HEK293 (cell line): Measurements from ENCODE around the gene LGI4.

Experiments used
- CTCF ChIA-PET: fragments of 350-600 bp; formaldehyde crosslinking; extraction: SDS; loops from one replicate; lab custom pipeline; 2021; ENCODE audit warnings: antibody characterized with exemption; lab: Yijun Ruan, JAX
- POLR2A ChIA-PET: fragments of 300-600 bp; formaldehyde crosslinking; extraction: SDS; loops from one replicate; lab custom pipeline; 2020; ENCODE audit warnings: antibody characterized with exemption, inconsistent platforms; lab: Yijun Ruan, JAX
- H3K27ac ChIP-seq: fragments of 200-500 bp; sonication (Bioruptor generic); 2 replicates; pipeline ENCODE4 v1.5.1; 2014; ENCODE audit warnings: low read depth, low read length, control low read depth, inconsistent platforms; ENCODE audit errors: extremely low read depth
- H3K36me3 ChIP-seq, 2 experiments: fragments of 200-500 bp in 1 of 2; sonication (Bioruptor generic) in 1 of 2; 1 replicate in 1 of 2; 2 replicates in 1 of 2; pipeline ENCODE4 v1.5.1; 2014 to 2017; ENCODE audit warnings: inconsistent platforms in 2 of 2, low read length in 2 of 2; ENCODE audit not compliant: control insufficient read depth in 2 of 2, insufficient read depth in 1 of 2
- H3K4me1 ChIP-seq: fragments of 200-500 bp; sonication (Bioruptor generic); 2 replicates; pipeline ENCODE4 v1.5.1; 2014; ENCODE audit warnings: mild to moderate bottlenecking, low read length, inconsistent platforms; ENCODE audit not compliant: control insufficient read depth, insufficient read depth
- H3K4me3 ChIP-seq: 2 replicates; pipeline ENCODE4 v1.5.1; 2011; ENCODE audit warnings: low read depth, mild to moderate bottlenecking, control low read depth, low read length, moderate library complexity
- H3K9me3 ChIP-seq: fragments of 200-500 bp; sonication (Bioruptor generic); 2 replicates; pipeline ENCODE4 v1.5.1; 2014; ENCODE audit warnings: low read depth, low read length, inconsistent platforms; ENCODE audit not compliant: control insufficient read depth, insufficient read depth
- BCL11A ChIP-seq: fragments of 450-650 bp; formaldehyde crosslinking; IDR thresholded peaks from 2 replicates; pipeline ENCODE4 v1.5.1; 2016; ENCODE audit warnings: low read depth, missing biosample characterization, missing genetic modification characterization
- ELK4 ChIP-seq: IDR thresholded peaks from 2 replicates; pipeline ENCODE4 v1.6.1; 2011; ENCODE audit warnings: mild to moderate bottlenecking, low read depth, low read length, borderline replicate concordance
- HOXC10 ChIP-seq: sonication (generic); formaldehyde crosslinking; IDR thresholded peaks from 2 replicates; pipeline ENCODE4 v1.8.1; 2023; ENCODE audit warnings: mild to moderate bottlenecking, missing genetic modification reagents
- PRDM1 ChIP-seq: fragments of 450-650 bp; formaldehyde crosslinking; IDR thresholded peaks from 2 replicates; pipeline ENCODE4; 2016; ENCODE audit warnings: missing biosample characterization, missing genetic modification characterization
- PRDM2 ChIP-seq: fragments of 450-650 bp; formaldehyde crosslinking; IDR thresholded peaks from 2 replicates; pipeline ENCODE4 v1.5.1; 2016; ENCODE audit warnings: missing biosample characterization, missing genetic modification characterization, borderline replicate concordance
- ZFP41 ChIP-seq: fragments of 450-650 bp; formaldehyde crosslinking; IDR thresholded peaks from 2 replicates; pipeline ENCODE4 v1.5.1; 2016; ENCODE audit warnings: missing biosample characterization, missing genetic modification characterization, borderline replicate concordance
- ZIC2 ChIP-seq: fragments of 450-650 bp; formaldehyde crosslinking; IDR thresholded peaks from 2 replicates; pipeline ENCODE4 v1.5.1; 2016; ENCODE audit warnings: missing biosample characterization, missing genetic modification characterization
- ZNF174 ChIP-seq: fragments of 450-650 bp; formaldehyde crosslinking; IDR thresholded peaks from 2 replicates; pipeline ENCODE4 v1.5.0; 2017; ENCODE audit warnings: missing biosample characterization, mild to moderate bottlenecking, missing genetic modification characterization
- ZNF223 ChIP-seq: fragments of 450-650 bp; formaldehyde crosslinking; IDR thresholded peaks from 2 replicates; pipeline ENCODE4 v1.5.1; 2016; ENCODE audit warnings: missing biosample characterization, missing genetic modification characterization
- ZNF26 ChIP-seq: fragments of 450-650 bp; formaldehyde crosslinking; IDR thresholded peaks from 2 replicates; pipeline ENCODE4 v1.5.1; 2016; ENCODE audit warnings: missing biosample characterization, missing genetic modification characterization
- ZNF302 ChIP-seq: fragments of 450-650 bp; formaldehyde crosslinking; IDR thresholded peaks from 2 replicates; pipeline ENCODE4 v1.5.1; 2016; ENCODE audit warnings: missing biosample characterization, missing genetic modification characterization, low read depth
- ZNF350 ChIP-seq: fragments of 450-650 bp; formaldehyde crosslinking; IDR thresholded peaks from 2 replicates; pipeline ENCODE4 v1.5.0; 2017; ENCODE audit warnings: missing biosample characterization, mild to moderate bottlenecking, missing genetic modification characterization
- ZNF398 ChIP-seq: fragments of 450-650 bp; formaldehyde crosslinking; IDR thresholded peaks from 2 replicates; pipeline ENCODE4 v1.5.1; 2017; ENCODE audit warnings: missing biosample characterization, missing genetic modification characterization
- ZNF423 ChIP-seq: fragments of 450-650 bp; formaldehyde crosslinking; IDR thresholded peaks from 2 replicates; pipeline ENCODE4 v1.5.1; 2016; ENCODE audit warnings: missing biosample characterization, missing genetic modification characterization
- ZNF488 ChIP-seq: fragments of 450-650 bp; formaldehyde crosslinking; IDR thresholded peaks from 2 replicates; pipeline ENCODE4 v1.5.1; 2016; ENCODE audit warnings: missing biosample characterization, missing genetic modification characterization
- ZNF645 ChIP-seq: fragments of 450-650 bp; formaldehyde crosslinking; IDR thresholded peaks from 2 replicates; pipeline ENCODE4; 2016; ENCODE audit warnings: missing biosample characterization, missing genetic modification characterization
- ZNF658 ChIP-seq: fragments of 450-650 bp; formaldehyde crosslinking; IDR thresholded peaks from 2 replicates; pipeline ENCODE4; 2016; ENCODE audit warnings: missing biosample characterization, missing genetic modification characterization
- ZNF664 ChIP-seq: fragments of 450-650 bp; formaldehyde crosslinking; IDR thresholded peaks from 2 replicates; pipeline ENCODE4 v1.5.1; 2016; ENCODE audit warnings: missing biosample characterization, missing genetic modification characterization
- ZNF707 ChIP-seq: fragments of 450-650 bp; formaldehyde crosslinking; IDR thresholded peaks from 2 replicates; pipeline ENCODE4 v1.5.1; 2016; ENCODE audit warnings: missing biosample characterization, missing genetic modification characterization
- ZNF830 ChIP-seq: fragments of 450-650 bp; IDR thresholded peaks from 2 replicates; pipeline ENCODE4 v1.5.0; 2018; ENCODE audit warnings: missing biosample characterization, missing genetic modification characterization, low read depth, mild to moderate bottlenecking, moderate library complexity
- TF ChIP-seq, protein P1 (sequence below): fragments of 450-650 bp; formaldehyde crosslinking; IDR thresholded peaks from 2 replicates; pipeline ENCODE4 v1.5.1; 2016; ENCODE audit warnings: missing biosample characterization, missing genetic modification characterization

Gene LGI4

GRCh38 chr19:35155981-35156672 is 21.3 kb upstream of the LGI4 start (continued):
- TF ChIP-seq ZNF398 (tag by site-specific recombination): no peak
- TF ChIP-seq ZNF830 (tag by site-specific recombination): no peak
- TF ChIP-seq ZNF707 (tag by site-specific recombination): no peak
- no peak for TF ChIP-seq ZNF350 (tag by site-specific recombination)
- 0 out of 2 replicates have a peak, but pooled peaks have one; percentile 22 for TF ChIP-seq ZNF423 (tag by site-specific recombination)
- TF ChIP-seq ELK4: no peak
- TF ChIP-seq BCL11A (tag by site-specific recombination): no peak
- no peak for TF ChIP-seq ZNF26 (tag by site-specific recombination)
- TF ChIP-seq ZNF664: peak; percentile 94
- TF ChIP-seq ZFP41 (tag by site-specific recombination): no peak
- TF ChIP-seq ZNF658: no peak
- TF ChIP-seq ZNF302 (tag by site-specific recombination): no peak

DNA sequence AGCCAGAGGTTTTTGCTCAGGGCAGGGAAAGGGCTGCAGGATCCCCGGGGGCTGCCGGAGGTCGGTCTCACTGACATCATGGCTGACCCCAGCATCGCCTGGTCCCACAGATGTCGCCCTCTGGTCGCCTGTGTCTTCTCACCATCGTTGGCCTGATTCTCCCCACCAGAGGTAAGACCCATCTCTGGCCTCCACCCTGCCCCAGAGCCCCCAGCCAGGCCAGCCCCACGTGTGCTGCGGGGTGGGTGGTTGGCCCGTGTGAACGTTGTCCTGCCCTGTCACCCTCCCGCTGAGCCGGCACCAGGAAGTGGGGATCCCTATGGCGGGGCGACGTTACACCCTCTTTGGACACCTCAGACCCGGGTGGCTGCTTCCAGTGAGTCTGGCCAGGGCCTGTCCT is 20.6 kb upstream of the LGI4 start:
- Histone ChIP-seq H3K9me3 (no peaks in the 10 kb centered on the region), H3K4me3 (peak overlapping the region; percentile 57), H3K36me3 (peaks cover 30 to 38% of the 10 kb centered on the region in 2 experiments), H3K4me1 (peaks cover 20% of the 10 kb centered on the region), H3K27ac (peak overlapping the region; percentile 75; the same call in 1 of the 2 replicates)
- CTCF ChIA-PET: interaction anchor here (1.5 to 5.9 kb wide), 3 partner anchors 10 to 20 kb away, joined by 6 to 82 read pairs (median 20); partner anchors contain the start of genes FXYD7 and LGI4
- POLR2A ChIA-PET: interaction anchor here (2.1 kb wide), 1 partner anchor 11 kb away, joined by 8 read pairs; no protein-coding TSS in a partner anchor
- TF ChIP-seq ZNF488 (tag by site-specific recombination) (no peak), HOXC10 (CRISPR knock-in tag) (no peak), ZNF223 (peak; percentile 8; the same call in 1 of the 2 replicates), PRDM2 (tag by site-specific recombination) (0 out of 2 replicates have a peak, but pooled peaks have one; percentile 30), ZNF645 (peak; percentile 83; the same call in 1 of the 2 replicates), ZIC2 (peak; percentile 55), ZNF174 (tag by site-specific recombination) (no peak), PRDM1 (peak; percentile 39; the same call in 1 of the 2 replicates)
- TF ChIP-seq, protein P1, sequence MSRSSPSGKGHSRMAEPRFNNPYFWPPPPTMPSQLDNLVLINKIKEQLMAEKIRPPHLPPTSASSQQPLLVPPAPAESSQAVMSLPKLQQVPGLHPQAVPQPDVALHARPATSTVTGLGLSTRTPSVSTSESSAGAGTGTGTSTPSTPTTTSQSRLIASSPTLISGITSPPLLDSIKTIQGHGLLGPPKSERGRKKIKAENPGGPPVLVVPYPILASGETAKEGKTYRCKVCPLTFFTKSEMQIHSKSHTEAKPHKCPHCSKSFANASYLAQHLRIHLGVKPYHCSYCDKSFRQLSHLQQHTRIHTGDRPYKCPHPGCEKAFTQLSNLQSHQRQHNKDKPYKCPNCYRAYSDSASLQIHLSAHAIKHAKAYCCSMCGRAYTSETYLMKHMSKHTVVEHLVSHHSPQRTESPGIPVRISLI (tag by site-specific recombination): no peak
